GM04503 (cell line): Measurements from ENCODE around the gene ASNSD1.
"Not testable (repeated sequence)": the region's sequence is repeated elsewhere in the genome, so short reads cannot be mapped to it uniquely, and the experiment has no call there.

ENCODE experiments used
- DNase-seq: peaks from one replicate; pipeline ENCODE4 v3.0.0-alpha.2; 2012; ENCODE audit warnings: low read depth

Gene ASNSD1

GRCh38 chr2:189648846-189649509 is 12.3 kb upstream of the ASNSD1 start:
- DNase-seq, result no peak

GRCh38 chr2:189651284-189651683 is 10.0 kb upstream of the ASNSD1 start:
- no peak for DNase-seq

- DNase-seq, result not testable (repeated sequence)
Measured at GRCh38 chr2:189653464-189653863, 7.8 kb upstream of the ASNSD1 start.

- no peak for DNase-seq
Measured at GRCh38 chr2:189654641-189655040, 6.6 kb upstream of the ASNSD1 start.

- DNase-seq, result no peak
Measured at GRCh38 chr2:189657867-189658266, 3.4 kb upstream of the ASNSD1 start.

- no peak for DNase-seq
Measured at GRCh38 chr2:189658306-189659212, 2.7 kb upstream of the ASNSD1 start.

- no peak for DNase-seq
Measured at GRCh38 chr2:189659734-189660133, 1.5 kb upstream of the ASNSD1 start.

- DNase-seq, result no peak
Measured at GRCh38 chr2:189660803-189661147, 484 bp upstream of the ASNSD1 start.

GRCh38 chr2:189661957-189662321 is 680 bp downstream of the ASNSD1 start:
- DNase-seq, result no peak

GRCh38 chr2:189662669-189663226 is 1.5 kb downstream of the ASNSD1 start:
- no peak for DNase-seq

GRCh38 chr2:189663319-189663718 is 2.1 kb downstream of the ASNSD1 start:
- DNase-seq, result not testable (repeated sequence)

- DNase-seq, result no peak
Measured at GRCh38 chr2:189669913-189670312, 8.7 kb downstream of the ASNSD1 start.

GRCh38 chr2:189673661-189674373 is 12.6 kb downstream of the ASNSD1 start:
- peak; percentile 31 for DNase-seq

- DNase-seq, result peak; percentile 64
Measured at GRCh38 chr2:189674374-189675112, 13.3 kb downstream of the ASNSD1 start, which contains the start of gene ANKAR. Gene ANKAR (plus strand): TSS chr2:189674670. CDS start chr2:189676491, 1,821 bp downstream.

GRCh38 chr2:189676471-189676870 is 15.2 kb downstream of the ASNSD1 start:
- no peak for DNase-seq

- DNase-seq, result no peak
Measured at GRCh38 chr2:189679226-189679625, 18.0 kb downstream of the ASNSD1 start.

GRCh38 chr2:189681203-189681602 is 19.9 kb downstream of the ASNSD1 start:
- DNase-seq, result no peak

- DNase-seq, result no peak
Measured at GRCh38 chr2:189681903-189682302, 20.6 kb downstream of the ASNSD1 start.

GRCh38 chr2:189683348-189683747 is 22.1 kb downstream of the ASNSD1 start:
- no peak for DNase-seq

GRCh38 chr2:189684811-189685210 is 23.6 kb downstream of the ASNSD1 start:
- no peak for DNase-seq

GRCh38 chr2:189685540-189686229 is 24.4 kb downstream of the ASNSD1 start:
- DNase-seq, result no peak
